GM18861 (cell line): ENCODE data around the gene MT1B.
A peak's percentile ranks its signal among the peaks of the same experiment; 100 is the strongest.

ENCODE experiments used
- ATAC-seq: cut with Tn5 transposase; IDR thresholded peaks from one replicate; pipeline ENCODE4 v1.9.1; 2021; ENCODE audit not compliant: unreplicated experiment

MT1B gene

DNA sequence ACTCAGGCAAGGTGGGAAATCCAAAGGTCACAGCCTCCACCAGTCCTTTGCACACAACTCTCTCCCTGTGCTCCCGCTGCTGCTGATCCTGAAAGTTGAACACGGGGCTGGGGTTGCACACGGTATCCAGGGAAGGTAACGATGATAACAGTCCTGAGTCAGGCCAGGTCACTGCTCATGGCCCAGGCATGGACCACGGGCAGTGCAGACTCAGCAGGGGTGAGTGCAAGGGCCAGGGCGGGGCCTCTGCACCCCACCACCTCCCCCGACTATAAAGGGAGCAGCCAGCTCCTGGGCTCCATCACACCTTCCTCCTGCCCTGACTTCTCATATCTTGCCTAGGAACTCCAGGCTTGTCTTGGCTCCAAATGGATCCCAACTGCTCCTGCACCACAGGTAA is at the start of gene MT1B:
TSS of gene MT1B (plus strand) at position 301 of the 400 bp plus-strand sequence. CDS start at position 369, 68 bp downstream.
- ATAC-seq = no peak

DNA sequence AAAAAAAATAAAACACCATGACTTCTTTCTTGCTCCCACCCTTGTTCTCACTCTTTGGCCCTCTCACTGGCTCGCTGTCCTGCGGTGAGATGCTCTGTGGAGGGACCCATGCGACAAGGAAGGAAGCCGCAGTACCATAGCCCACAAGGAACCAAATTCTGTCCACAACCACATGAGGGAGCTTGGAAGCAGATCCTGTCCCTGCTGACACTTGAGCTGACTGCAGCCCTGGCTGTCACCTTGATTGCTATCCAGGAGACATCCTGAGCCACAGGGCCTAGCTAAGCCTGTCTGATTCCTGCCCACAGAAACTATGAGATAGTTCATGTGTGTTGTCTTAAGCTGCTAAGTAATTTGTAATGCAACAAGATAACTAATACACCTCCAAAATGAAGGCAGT is 48.1 kb upstream of the MT1B start:
- no peak for ATAC-seq

DNA sequence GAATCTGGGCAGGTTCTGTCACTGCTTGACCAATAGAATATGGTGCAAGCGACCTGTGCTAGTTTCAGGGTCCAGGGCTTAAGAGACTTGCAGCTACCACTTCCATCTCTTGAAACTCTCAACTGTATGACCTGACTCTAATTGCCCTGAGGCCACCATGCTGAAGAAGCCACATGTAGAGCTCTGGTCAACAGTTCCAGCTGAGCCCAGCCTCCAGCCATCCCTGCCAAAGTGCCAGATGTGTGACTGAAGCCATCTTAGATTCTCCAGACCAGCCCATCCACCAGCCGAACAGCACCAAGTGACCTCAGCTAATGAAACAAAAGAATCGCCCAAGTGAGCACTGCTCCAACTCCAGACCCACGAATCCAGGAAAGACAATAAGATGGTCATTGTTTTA is 46.7 kb upstream of the MT1B start:
- no peak for ATAC-seq

DNA sequence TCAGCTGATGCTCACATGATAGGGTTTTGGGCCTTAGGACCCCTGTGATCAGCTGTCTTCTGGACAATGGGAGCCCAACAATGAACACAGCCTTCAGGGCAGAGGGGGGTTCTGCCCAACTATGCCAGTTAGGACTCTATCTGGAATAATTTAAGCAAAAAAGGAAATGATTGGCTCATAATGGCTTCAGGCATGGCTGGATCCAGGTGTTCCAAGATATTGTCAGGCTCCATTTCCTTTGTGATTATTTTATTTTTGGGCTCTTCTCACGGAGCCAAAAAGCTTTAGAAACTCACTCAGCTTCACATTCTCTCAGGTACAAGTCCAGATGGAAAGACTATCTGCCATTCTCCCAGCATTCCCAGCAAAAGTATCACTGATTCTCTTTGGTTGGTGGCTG is 46.2 kb upstream of the MT1B start:
- no peak for ATAC-seq

DNA sequence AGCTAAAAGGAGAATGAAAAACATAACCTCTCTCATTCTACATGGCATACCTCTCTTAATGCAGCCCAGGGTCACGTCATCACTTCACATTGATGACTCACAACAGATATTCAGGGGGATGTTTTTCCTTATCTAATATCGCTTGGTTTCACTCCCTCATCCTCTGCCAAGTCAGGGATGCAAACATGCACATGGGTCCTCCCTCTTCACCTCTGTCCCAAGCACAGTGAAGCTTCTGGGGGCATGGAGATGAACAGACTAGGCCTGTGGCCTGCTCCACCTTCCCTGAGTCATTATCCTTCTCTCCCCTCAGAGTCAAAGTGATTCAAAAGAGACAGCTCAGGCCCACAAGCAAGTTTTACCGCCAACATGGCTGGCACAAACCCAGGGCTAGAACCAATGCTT is 45.6 kb upstream of the MT1B start:
- no peak for ATAC-seq

DNA sequence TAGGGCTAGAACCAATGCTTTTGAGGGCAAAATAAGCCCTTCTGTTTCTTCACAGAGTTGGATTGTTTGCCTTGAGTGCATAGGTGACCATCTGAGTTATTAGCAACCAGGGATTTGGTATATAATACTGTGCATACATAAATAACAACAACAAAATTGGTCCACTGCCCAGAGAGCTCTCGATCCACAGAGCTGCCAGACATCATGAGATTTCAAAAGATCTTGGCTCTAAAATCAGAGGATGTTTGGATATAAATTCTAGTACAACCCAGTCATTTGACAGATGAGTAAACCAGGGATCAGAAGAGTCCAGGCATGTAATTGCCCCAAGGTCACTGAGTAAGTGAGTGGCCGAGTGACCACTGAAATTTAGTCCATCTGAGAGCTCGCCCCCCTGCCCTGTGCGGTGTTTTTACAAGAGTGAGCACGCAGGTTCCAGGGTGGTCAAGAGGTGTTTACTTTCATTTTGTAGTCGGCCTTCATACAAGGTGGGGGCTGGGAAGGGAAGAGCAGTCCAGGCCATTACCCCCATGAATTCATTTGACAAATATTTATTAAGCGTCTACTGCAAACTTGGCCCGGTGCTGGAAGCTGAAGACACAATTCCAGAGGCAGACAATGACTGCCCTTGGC is 45.1 kb upstream of the MT1B start:
- no peak for ATAC-seq

DNA sequence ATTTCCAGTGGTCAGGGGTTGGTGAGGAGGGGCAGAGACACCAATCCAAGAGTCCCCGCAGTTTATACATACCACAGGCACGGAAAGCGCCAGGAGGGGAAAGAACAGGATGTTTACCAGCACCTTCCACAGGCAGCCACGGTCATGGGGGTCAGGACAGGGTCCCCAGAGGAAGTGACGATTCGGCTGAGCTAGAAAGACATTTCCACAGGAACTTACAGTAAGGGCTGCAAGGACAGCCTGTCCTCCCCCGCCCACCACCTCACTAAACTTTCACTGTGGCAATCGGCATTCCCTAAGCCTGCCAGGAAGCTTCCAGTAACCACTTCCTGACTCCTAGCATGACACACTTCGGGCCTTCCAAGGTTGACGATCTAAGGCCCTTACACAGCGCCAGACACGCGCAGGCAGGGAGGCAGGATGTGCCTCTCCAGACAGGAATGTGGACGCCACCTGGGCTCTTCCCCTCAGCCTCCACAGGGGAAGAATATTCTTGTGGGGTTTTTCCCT is 44.5 kb upstream of the MT1B start:
- ATAC-seq = no peak

DNA sequence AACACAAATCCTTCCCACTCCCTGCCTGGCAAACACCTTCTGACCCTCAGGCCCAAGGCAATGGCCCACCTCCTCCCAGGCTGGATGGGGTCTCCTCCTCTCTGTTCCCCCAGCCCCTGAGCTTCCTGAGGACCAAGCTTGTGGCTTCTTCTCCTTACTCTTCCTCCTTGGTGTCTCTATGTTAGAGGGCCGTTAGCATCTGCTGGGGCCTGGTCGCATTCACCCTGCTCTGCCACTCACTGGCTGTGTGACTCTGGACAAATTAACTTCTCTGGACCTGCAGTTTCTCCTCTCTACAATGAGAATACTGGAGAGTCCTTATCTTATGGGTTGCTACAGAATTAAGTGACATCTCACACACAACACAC is 44.0 kb upstream of the MT1B start:
- no peak for ATAC-seq

DNA sequence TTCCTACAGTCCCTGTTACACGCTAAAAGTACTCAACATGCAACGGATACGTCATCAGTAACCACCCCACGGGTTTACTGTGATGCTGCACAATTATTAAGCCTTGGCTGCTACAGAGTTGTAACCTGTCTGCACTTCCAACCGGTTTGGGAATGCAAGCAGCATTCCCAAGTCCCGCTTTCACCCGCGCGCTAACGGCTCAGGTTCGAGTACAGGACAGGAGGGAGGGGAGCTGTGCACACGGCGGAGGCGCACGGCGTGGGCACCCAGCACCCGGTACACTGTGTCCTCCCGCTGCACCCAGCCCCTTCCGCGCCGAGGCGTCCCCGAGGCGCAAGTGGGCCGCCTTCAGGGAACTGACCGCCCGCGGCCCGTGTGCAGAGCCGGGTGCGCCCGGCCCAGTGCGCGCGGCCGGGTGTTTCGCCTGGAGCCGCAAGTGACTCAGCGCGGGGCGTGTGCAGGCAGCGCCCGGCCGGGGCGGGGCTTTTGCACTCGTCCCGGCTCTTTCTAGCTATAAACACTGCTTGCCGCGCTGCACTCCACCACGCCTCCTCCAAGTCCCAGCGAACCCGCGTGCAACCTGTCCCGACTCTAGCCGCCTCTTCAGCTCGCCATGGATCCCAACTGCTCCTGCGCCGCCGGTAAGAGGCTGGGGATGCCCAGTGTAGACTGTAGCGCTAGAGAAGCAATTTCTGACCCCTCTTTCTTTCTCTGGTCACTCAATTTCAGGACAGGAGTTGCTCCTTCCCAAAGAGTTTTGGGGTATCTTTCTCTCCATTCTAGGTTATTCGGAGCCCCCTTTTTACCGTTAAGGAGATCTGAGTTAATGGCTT is 43.4 kb upstream of the MT1B start, which contains the start of gene MT2A:
TSS of gene MT2A (plus strand) at position 542 of the 833 bp plus-strand sequence. CDS start at position 614, 72 bp downstream.
- ATAC-seq = peak; percentile 76

DNA sequence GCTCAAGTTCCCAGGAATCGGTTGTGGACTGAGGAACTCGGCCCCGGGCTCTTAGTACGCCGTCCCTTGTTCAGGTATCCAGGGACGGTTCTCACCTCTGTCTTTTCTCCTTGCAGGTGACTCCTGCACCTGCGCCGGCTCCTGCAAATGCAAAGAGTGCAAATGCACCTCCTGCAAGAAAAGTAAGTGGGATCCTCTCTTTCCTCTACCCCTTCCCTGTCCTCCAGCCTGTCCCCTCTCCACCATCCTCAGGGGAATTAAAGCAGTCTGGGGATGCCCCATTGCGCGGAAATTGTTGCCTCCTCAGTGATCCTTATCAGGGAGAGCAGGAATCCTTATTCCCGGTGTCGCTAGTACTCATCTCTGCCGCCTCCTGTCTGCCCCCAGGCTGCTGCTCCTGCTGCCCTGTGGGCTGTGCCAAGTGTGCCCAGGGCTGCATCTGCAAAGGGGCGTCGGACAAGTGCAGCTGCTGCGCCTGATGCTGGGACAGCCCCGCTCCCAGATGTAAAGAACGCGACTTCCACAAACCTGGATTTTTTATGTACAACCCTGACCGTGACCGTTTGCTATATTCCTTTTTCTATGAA is 42.7 kb upstream of the MT1B start:
- ATAC-seq = no peak

DNA sequence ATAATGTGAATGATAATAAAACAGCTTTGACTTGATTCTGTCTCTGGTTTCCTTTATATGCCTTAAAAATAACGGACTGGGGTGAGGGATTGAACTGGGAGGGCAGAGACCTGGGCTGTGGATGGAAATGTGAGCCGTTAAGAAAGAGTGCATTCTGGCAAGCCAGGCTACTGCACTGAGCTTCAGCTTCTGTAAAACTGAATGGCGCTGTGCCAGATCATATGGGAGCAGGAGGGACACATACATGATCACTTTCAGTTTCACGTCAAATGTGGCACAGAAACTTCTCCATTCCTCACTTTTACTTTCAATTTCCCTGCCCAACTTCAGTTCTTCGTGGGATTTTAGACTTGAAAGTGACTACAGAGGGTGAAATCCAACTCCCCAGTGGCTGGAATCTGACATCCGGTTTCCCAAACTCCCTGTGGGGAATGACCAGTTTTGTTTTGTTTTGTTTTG is 42.2 kb upstream of the MT1B start:
- ATAC-seq = peak; percentile 38

DNA sequence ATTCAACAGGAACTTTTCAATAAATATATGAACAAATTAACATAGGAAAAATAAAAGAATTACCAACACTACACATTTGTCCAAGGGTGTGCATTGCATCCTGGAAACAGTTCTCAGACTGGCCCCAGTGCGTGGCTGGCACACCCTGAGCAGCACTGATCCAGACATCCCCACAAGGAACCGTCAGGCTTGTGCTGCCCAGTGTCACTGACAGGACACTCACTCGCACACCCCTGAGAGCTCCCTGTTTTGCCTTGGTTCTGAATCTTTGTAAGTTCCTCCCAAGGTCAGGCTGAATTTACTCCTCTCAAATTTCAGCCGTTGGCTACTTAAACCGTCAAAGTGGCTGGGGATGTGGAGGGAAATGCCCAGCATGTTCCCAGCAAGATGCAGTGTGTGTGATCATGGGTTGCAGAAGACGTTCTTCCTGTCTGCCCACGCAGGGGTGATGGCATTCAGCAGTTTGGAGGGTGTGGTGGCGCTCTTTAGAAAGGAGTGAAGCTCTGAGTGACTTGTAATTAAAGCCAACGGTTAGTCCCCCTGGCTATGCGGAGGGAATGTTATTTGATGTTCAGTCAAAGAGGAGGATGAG is 41.6 kb upstream of the MT1B start:
- ATAC-seq = no peak

DNA sequence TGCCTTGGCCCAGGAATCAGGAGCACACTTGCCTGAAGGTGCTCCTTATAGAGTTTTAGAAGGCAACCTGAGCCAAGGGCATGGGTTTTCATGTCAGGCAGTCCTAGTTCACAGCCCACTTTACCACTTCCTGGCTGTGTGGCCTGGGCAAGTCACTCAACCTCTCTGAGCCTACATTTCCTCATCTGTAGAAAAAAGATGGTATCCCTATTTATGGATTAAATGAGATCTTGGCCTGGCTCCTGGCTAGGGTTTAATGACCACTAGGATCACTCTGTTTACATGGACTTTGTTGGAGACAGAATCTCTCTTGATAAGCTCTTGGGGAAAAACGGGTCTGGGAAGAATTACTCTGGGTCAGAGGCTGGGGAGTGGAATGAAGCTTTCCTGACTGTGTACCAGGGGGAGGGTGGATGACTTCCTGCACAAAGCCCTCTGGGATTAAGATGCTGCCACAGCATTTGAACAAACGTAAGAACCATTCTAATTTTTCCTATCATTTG is 41.0 kb upstream of the MT1B start:
- no peak for ATAC-seq

DNA sequence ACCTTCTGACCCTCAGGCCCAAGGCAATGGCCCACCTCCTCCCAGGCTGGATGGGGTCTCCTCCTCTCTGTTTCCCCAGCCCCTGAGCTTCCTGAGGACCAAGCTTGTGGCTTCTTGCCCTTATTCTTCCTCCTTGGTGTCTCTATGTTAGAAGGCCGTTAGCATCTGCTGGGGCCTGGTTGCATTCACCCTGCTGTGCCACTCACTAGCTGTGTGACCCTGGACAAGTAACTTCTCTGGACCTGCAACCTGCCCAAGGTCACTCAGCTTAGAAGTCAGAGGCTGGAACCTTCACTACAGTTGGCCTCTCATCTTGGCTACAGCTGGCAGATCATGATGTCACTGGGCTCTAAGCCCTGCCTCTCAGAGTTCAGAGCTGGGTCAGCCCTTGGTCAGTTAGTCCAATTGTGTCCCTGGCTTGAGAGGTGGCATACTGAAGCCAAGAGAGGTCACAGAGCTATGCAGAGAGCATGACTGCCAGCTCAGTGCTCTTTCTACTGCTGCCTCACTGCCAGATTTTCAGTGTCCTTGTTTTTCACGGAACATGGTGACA is 40.3 kb upstream of the MT1B start:
- ATAC-seq = no peak

DNA sequence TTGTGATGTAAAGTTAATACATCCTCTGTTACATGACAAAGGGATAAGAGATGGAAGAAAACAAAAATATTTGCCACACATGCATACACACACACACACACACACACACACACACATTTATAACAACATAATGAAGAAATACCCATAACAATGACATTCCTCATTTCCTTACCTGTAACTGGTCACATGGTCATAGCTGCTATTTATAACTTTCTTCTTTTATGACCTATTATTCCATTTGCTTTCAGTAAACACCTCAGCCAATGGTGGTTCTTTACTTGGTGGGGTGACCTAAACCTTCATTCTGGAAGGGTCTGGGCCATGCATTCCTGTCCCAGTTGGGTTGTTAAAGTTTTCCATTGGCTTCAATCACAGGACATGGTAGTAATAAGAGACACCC is 38.0 kb upstream of the MT1B start:
- ATAC-seq = no peak

DNA sequence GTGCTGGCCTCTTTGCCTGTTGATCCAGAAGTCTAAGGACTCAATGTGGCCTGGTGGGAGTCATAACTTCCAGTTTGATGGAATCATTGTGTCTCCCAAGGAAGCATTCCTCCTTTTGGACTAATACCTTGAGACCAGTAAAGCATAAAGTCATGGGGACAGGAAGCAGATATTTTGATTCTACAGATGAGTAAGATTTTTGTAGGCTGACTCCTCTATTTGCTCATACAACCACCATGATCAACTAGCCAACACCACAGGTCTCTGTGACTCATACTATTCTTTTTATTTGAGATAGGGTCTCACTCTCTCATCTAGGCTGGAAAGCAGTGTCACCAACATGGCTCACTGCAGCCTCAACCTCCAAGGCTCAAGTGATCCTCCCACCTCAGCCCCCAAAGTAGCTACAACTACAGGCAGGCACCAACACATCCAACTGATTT is 37.1 kb upstream of the MT1B start:
- no peak for ATAC-seq

DNA sequence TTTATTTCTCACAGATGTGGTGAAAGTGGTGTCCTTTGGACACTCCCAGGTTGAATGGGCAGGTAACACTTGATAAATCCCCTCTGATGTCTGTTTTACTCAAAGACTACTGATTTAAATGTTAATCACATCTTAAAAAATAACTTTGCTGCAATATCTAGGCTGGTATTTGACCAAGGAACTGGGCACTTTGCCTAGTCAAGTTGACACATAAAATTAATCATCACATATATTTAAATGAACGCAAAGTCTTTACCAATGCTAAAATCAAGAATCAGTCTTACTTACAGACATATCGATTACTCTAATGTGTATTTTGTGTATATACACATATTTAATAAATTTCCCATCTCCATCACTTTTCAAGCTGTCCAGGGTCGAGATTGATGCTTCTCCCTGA is 36.3 kb upstream of the MT1B start:
- no peak for ATAC-seq

DNA sequence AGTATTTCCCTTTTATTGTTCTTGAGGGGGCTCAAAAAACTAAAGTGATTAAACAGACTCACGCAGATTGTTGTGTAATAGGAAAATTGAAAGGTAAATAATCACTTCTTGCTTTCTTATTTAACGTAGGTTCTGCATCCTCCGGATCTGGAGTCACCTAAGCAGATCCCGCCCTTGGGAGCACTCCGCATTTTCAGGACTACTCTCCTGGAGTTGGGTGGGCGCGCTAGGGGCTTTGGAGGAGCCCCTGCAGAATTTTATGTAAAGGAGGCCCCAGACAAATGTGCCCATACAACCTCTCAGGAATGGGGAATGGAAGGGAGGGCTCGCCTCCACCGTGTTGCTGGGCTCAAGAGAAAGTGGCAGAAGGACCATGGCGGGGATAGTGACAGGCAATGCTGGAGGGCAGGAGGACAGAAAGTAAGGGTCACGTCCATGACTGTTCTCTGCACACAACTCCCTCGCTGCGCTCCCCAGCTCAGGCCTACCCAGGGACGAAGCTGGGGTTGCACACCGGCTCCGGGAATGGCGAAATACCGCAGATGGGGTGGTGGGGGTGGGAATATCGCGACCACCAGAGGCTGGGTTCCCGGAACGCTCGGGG is 35.0 kb upstream of the MT1B start:
- ATAC-seq = no peak

DNA sequence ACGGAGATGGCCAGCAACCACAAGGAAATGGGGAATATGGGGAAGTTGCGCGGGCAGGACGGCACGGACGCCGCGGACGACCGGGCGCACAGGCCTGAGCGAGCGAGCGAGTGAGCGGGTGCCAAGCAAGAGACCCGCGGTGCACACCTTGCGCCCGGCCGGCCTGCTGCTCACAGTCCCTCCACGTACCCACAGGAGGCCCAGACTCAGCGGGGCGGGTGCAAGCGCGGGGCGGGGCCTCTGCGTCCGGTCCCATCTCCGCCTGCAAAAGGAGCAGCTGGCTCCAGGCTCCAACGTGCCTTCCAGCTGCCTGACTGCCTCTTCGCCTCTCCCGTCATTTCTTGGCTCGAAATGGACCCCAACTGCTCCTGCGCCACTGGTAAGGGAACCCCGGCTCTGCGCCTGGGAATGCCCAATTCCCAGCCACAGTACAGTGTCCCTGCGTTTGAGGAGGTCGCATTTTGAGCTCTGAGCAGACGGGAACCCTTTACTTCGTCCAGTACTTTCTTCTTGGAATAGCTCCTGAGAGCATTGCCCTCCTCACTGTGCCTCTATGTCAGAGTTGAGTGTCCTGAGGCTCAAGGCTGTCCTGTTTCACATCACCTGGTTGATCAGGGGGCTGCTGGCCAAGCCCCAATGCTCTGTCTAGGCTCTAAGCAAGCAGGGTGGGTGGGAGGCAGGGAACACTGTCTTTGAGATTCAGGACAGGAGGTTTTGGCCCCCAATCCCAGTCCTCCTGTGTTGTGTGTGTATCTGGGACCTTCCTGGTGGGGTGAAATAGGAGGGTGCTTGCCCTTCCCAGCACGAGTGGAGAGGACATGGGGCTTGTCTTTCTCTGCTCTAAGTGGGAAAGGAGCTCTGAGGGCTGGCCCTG is 34.2 kb upstream of the MT1B start:
- ATAC-seq = no peak

DNA sequence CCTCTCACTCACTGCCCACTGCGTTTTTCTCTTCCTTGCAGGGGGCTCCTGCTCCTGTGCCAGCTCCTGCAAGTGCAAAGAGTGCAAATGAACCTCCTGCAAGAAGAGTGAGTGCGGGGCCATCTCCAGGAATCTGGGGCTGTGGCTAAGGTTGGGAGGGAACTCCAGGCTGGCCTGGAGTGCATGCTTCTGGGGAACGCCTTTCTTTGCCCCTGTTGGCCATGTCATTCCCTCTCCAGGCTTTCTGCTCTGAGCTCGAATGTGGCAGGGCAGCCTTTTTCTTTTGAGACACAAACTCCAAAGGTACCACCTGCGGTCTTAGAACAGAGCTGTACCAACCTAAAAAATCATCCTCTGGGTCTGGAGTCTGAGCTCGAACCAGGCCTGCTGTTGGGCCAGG is 33.5 kb upstream of the MT1B start:
- no peak for ATAC-seq
